H1 (cell line): ENCODE data around the gene TMEM127. TPM values are rescaled to one million over a fixed set of nuclear protein-coding genes. Genes with fewer than 3 reads are reported as not detected.

Experiments
- CTCF ChIA-PET: fragments of 300-600 bp; sonication (Branson Sonifier 250); formaldehyde crosslinking; loops from one replicate; lab custom pipeline; 2021; ENCODE audit not compliant: partially characterized antibody; lab: Charles Lee
- POLR2A ChIA-PET: fragments of 300-600 bp; sonication (Branson Sonifier 250); formaldehyde crosslinking; loops from one replicate; lab custom pipeline; 2021; ENCODE audit warnings: inconsistent platforms; ENCODE audit not compliant: partially characterized antibody; lab: Charles Lee
- DNase-seq, 2 experiments: peaks; one replicate each; pipeline versions ENCODE4 v3.0.0 to v3.0.0-alpha.2; 2010 to 2022; ENCODE audit warnings: low spot score in 2 of 2, low read depth in 1 of 2, mixed read lengths in 1 of 2
- FAIRE-seq: peaks from 2 replicates; lab custom pipeline; 2011; peaks lifted over from hg19 to GRCh38; lab: Jason Lieb, UNC
- H2AFZ ChIP-seq: 2 replicates; pipeline ENCODE4 v1.8.1; 2012; ENCODE audit warnings: low read length, inconsistent platforms
- H2AK5ac ChIP-seq: 2 replicates; pipeline ENCODE4 v1.6.1; 2013; ENCODE audit warnings: low read depth, low read length
- H2BK120ac ChIP-seq: replicated peaks from 2 replicates; pipeline ENCODE3; 2013; ENCODE audit warnings: low read depth, low read length, inconsistent platforms
- H2BK12ac ChIP-seq: 2 replicates; pipeline ENCODE4 v1.6.1; 2013; ENCODE audit warnings: low read depth, low read length
- H2BK15ac ChIP-seq: 2 replicates; pipeline ENCODE4 v1.6.1; 2013; ENCODE audit warnings: low read length
- H2BK20ac ChIP-seq: 2 replicates; pipeline ENCODE4 v1.6.1; 2013; ENCODE audit warnings: low read length
- H2BK5ac ChIP-seq: 2 replicates; pipeline ENCODE4 v1.6.1; 2013; ENCODE audit warnings: low read depth, low read length
- H3K14ac ChIP-seq: 2 replicates; pipeline ENCODE4 v1.6.1; 2013; ENCODE audit warnings: inconsistent platforms; ENCODE audit not compliant: insufficient read length
- H3K18ac ChIP-seq: 2 replicates; pipeline ENCODE4 v1.6.1; 2013; ENCODE audit warnings: low read length; ENCODE audit errors: extremely low read depth
- H3K23ac ChIP-seq: 2 replicates; pipeline ENCODE4 v1.6.1; 2013; ENCODE audit warnings: inconsistent platforms; ENCODE audit not compliant: insufficient read length
- H3K23me2 ChIP-seq: 2 replicates; pipeline ENCODE4 v1.6.1; 2013; ENCODE audit warnings: low read depth, low read length
- H3K27ac ChIP-seq: 2 replicates; pipeline ENCODE4 v1.6.1; 2011; ENCODE audit warnings: low read depth, low read length, inconsistent platforms
- H3K27me3 ChIP-seq, 4 experiments: replicated peaks in 1 of 4; 1 replicate in 1 of 4; 2 replicates in 3 of 4; pipeline versions ENCODE4 v1.6.1 to v1.8.1; 2011 to 2013; ENCODE audit warnings: low read length in 3 of 4, mild to moderate bottlenecking in 3 of 4, inconsistent platforms in 2 of 4, mixed read lengths in 2 of 4, moderate library complexity in 1 of 4; ENCODE audit not compliant: control insufficient read depth in 3 of 4, insufficient read depth in 3 of 4; ENCODE audit errors: extremely low read depth in 1 of 4
- H3K36me3 ChIP-seq, 4 experiments: 2 replicates each; pipeline versions ENCODE4 v1.6.1 to v1.8.1; 2011 to 2013; ENCODE audit warnings: mild to moderate bottlenecking in 4 of 4, low read length in 3 of 4, moderate library complexity in 2 of 4, control low read depth in 1 of 4, inconsistent platforms in 1 of 4; ENCODE audit not compliant: insufficient read depth in 4 of 4, control insufficient read depth in 2 of 4
- H3K4ac ChIP-seq: replicated peaks from 2 replicates; pipeline ENCODE3; 2013; ENCODE audit warnings: low read length, low read depth, mixed read lengths, inconsistent platforms; ENCODE audit not compliant: insufficient read length
- H3K4me1 ChIP-seq, 4 experiments: replicated peaks in 1 of 4; 1 replicate in 1 of 4; 2 replicates in 3 of 4; pipeline versions ENCODE4 v1.6.1 to v1.8.1; 2011 to 2013; ENCODE audit warnings: low read length in 3 of 4, inconsistent platforms in 2 of 4, mixed read lengths in 1 of 4; ENCODE audit not compliant: insufficient read depth in 4 of 4, control insufficient read depth in 3 of 4
- H3K4me2 ChIP-seq, 2 experiments: 2 replicates each; pipeline versions ENCODE4 v1.6.1 to v1.8.1; 2011 to 2013; ENCODE audit warnings: low read depth in 2 of 2, low read length in 2 of 2, control low read depth in 1 of 2, inconsistent platforms in 1 of 2, mild to moderate bottlenecking in 1 of 2; ENCODE audit not compliant: insufficient read depth in 1 of 2
- H3K4me3 ChIP-seq, 4 experiments: fragments of 200-600, 300-600 bp in 1 of 4; sonication (generic), shearing (Covaris generic), sonication (Bioruptor Twin) in 1 of 4; 2 replicates each; pipeline versions ENCODE4 v1.5.1 to v1.8.1; 2011 to 2016; ENCODE audit warnings: low read length in 4 of 4, low read depth in 3 of 4, control low read depth in 2 of 4, inconsistent platforms in 2 of 4, mild to moderate bottlenecking in 2 of 4, mixed read lengths in 1 of 4, moderate library complexity in 1 of 4; ENCODE audit not compliant: insufficient read depth in 2 of 4; ENCODE audit errors: extremely low read depth in 1 of 4
- H3K56ac ChIP-seq: replicated peaks from 2 replicates; pipeline ENCODE3; 2013; ENCODE audit warnings: low read depth, mild to moderate bottlenecking, mixed read lengths, low read length, inconsistent platforms; ENCODE audit not compliant: insufficient read length
- H3K79me1 ChIP-seq: 2 replicates; pipeline ENCODE4 v1.6.1; 2013; ENCODE audit warnings: low read depth, low read length, control low read depth
- H3K79me2 ChIP-seq, 2 experiments: 2 replicates each; pipeline versions ENCODE4 v1.6.1 to v1.8.1; 2012 to 2013; ENCODE audit warnings: low read length in 2 of 2, mild to moderate bottlenecking in 2 of 2, inconsistent platforms in 1 of 2; ENCODE audit not compliant: insufficient read depth in 2 of 2, control insufficient read depth in 1 of 2
- H3K9ac ChIP-seq, 4 experiments: replicated peaks in 1 of 4; 1 replicate in 1 of 4; 2 replicates in 3 of 4; pipeline versions ENCODE4 v1.6.1 to v1.8.1; 2011 to 2013; ENCODE audit warnings: low read depth in 3 of 4, low read length in 3 of 4, control low read depth in 2 of 4, mild to moderate bottlenecking in 2 of 4, moderate library complexity in 2 of 4, inconsistent platforms in 1 of 4; ENCODE audit errors: extremely low read depth in 1 of 4
- H3K9me3 ChIP-seq, 2 experiments: 2 replicates each; pipeline versions ENCODE4 v1.6.1 to v1.8.1; 2012 to 2013; ENCODE audit warnings: mild to moderate bottlenecking in 2 of 2, moderate library complexity in 2 of 2, control low read depth in 1 of 2, inconsistent platforms in 1 of 2, low read depth in 1 of 2, low read length in 1 of 2, mixed read lengths in 1 of 2; ENCODE audit not compliant: insufficient read depth in 2 of 2
- H4K20me1 ChIP-seq, 2 experiments: replicated peaks in 1 of 2; 2 replicates each; pipeline versions ENCODE3 to v1.8.1; 2011 to 2013; ENCODE audit warnings: inconsistent platforms in 2 of 2, low read length in 2 of 2, mild to moderate bottlenecking in 1 of 2; ENCODE audit not compliant: insufficient read depth in 2 of 2, control insufficient read depth in 1 of 2
- H4K5ac ChIP-seq: 2 replicates; pipeline ENCODE4 v1.6.1; 2013; ENCODE audit warnings: low read length, low read depth, mixed read lengths, inconsistent platforms; ENCODE audit not compliant: insufficient read length
- H4K8ac ChIP-seq: 2 replicates; pipeline ENCODE4 v1.8.0; 2013; ENCODE audit warnings: mild to moderate bottlenecking, moderate library complexity, low read length, inconsistent platforms; ENCODE audit not compliant: insufficient read depth; ENCODE audit errors: extremely low read depth
- H4K91ac ChIP-seq: replicated peaks from 2 replicates; pipeline ENCODE3; 2013; ENCODE audit warnings: low read length, mixed read lengths, inconsistent platforms; ENCODE audit not compliant: insufficient read length
- CTCF ChIP-seq, 3 experiments: IDR thresholded peaks; 1 replicate in 2 of 3; 2 replicates in 1 of 3; pipeline versions ENCODE4 v1.5.1 to v1.6.1; 2011; ENCODE audit warnings: low read length in 3 of 3, mild to moderate bottlenecking in 3 of 3, inconsistent platforms in 2 of 3, low read depth in 1 of 3, moderate library complexity in 1 of 3; ENCODE audit not compliant: insufficient read depth in 1 of 3; ENCODE audit errors: control extremely low read depth in 1 of 3
- RAD21 ChIP-seq, 2 experiments: IDR thresholded peaks in 1 of 2; conservative IDR thresholded peaks in 1 of 2; 2 replicates each; pipeline ENCODE4 v1.6.1; 2011; ENCODE audit warnings: low read depth in 2 of 2, low read length in 2 of 2, improper control_type of control experiment in 1 of 2, inconsistent platforms in 1 of 2, mild to moderate bottlenecking in 1 of 2, moderate library complexity in 1 of 2
- SRF ChIP-seq: IDR thresholded peaks from 2 replicates; pipeline ENCODE4 v1.6.1; 2011; ENCODE audit warnings: mild to moderate bottlenecking, low read depth, low read length, moderate library complexity
- WGBS, 2 experiments: shearing (Covaris generic) in 1 of 2; methylation state at CpG; one replicate each; pipeline versions ENCODE4 v1.1.6 to v1.1.7; 2013 to 2015; ENCODE audit warnings: low lambda C conversion rate in 2 of 2, mixed read lengths in 2 of 2, inconsistent platforms in 1 of 2, low coverage in 1 of 2, missing lambda C conversion rate in 1 of 2; ENCODE audit not compliant: insufficient replicate concordance in 2 of 2, insufficient coverage in 1 of 2, insufficient read length in 1 of 2; ENCODE audit errors: extremely low coverage in 1 of 2, missing lambda C conversion rate in 1 of 2; 5-methylcytosine and 5-hydroxymethylcytosine counted together
- polyA plus RNA-seq, 7 experiments: library from polyadenylated mRNA; depleted of rRNA in 3 of 7; stranded (reverse) in 5 of 7; unstranded in 2 of 7; fragments of >200 nt in 5 of 7; fragments of 200-250 nt in 2 of 7; gene quantifications; 1 replicate in 5 of 7; 2 replicates in 1 of 7; 4 replicates in 1 of 7; pipeline versions ENCODE4 v1.2.1 to v1.2.3, GENCODE V29; 2011 to 2013; ENCODE audit warnings: missing spikeins in 2 of 7, mixed read lengths in 2 of 7
- total RNA-seq: library from RNA; stranded (reverse); fragmentation: NEBNext Ultra II Directional; extraction: Animal tissue kit (Norgen Biotek cat#: 25700); gene quantifications from 2 replicates; pipeline ENCODE4 v1.2.1, GENCODE V29; 2021

The TMEM127 gene
- total and polyA plus RNA-seq, 2 of the 8 experiments (the other 6 are each of a cell fraction or from before 2014, with no cell fraction given), result 25.0 to 41.0 TPM

GRCh38 chr2:96241227-96241626 is 24.6 kb downstream of the TMEM127 start:
- Histone ChIP-seq H3K79me1 (no peaks in the 10 kb centered on the region), H2BK20ac (no peak overlapping the region), H4K20me1 (no peaks in the 10 kb centered on the region), H3K4me2 (no peak overlapping the region), H3K4me3 (no peak overlapping the region), H3K79me2 (no peaks in the 10 kb centered on the region), H2BK120ac (no peak overlapping the region), H3K4ac (no peak overlapping the region), H3K27me3 (no peaks in the 10 kb centered on the region), H4K8ac (no peak overlapping the region), H2BK5ac (no peak overlapping the region), H3K36me3 (no peaks in the 10 kb centered on the region), H3K27ac (no peak overlapping the region), H3K56ac (no peak overlapping the region), H2BK12ac (no peak overlapping the region), H3K4me1 (peaks cover 0 to 3% (median 0%) of the 10 kb centered on the region in 4 experiments; a peak in 1 of 7 replicates), H2BK15ac (no peak overlapping the region), H4K5ac (no peak overlapping the region), H3K9me3 (no peaks in the 10 kb centered on the region), H3K14ac (no peak overlapping the region), H2AK5ac (no peak overlapping the region), H3K18ac (no peak overlapping the region), H3K23me2 (no peaks in the 10 kb centered on the region), H3K23ac (no peak overlapping the region), H2AFZ (no peak overlapping the region), H3K9ac (no peak overlapping the region), H4K91ac (no peak overlapping the region)
- ChIA-PET POLR2A (interaction anchor here (0.6 to 1.6 kb wide), 7 partner anchors 13 to 300 kb away, joined by 3 to 6 read pairs (median 3); partner anchors contain the start of genes ADRA2B and STARD7), CTCF (interaction anchor here (0.6 to 4.7 kb wide), 16 partner anchors 9 to 249 kb away, joined by 3 to 43 read pairs (median 4); no protein-coding TSS in a partner anchor)
- no peak for TF ChIP-seq SRF
- peak; percentile 22 to 48; a peak in 3 of 4 replicates for TF ChIP-seq RAD21 (IDR thresholded peaks at IDR 0.05 in 1 of 2, conservative IDR thresholded peaks at IDR 0.05 in 1 of 2; ENCODE audit: low read depth in 2 of 2, low read length in 2 of 2)
- peak; percentile 19 to 40 (median 28); a peak in 2 of 4 replicates for TF ChIP-seq CTCF (IDR thresholded peaks at IDR 0.05; ENCODE audit: control extremely low read depth in 1 of 3, insufficient read depth in 1 of 3, low read depth in 1 of 3, low read length in 3 of 3)
- no peak for DNase-seq
- WGBS, 2 experiments, result 65% methylated on average over 2 of the region's 2 CpGs; no CpG with 5 or more reads in 1 of the 2 experiments
- no peak for FAIRE-seq
